Measurements from ENCODE around the gene PSTPIP1.

The PSTPIP1 gene

DNA sequence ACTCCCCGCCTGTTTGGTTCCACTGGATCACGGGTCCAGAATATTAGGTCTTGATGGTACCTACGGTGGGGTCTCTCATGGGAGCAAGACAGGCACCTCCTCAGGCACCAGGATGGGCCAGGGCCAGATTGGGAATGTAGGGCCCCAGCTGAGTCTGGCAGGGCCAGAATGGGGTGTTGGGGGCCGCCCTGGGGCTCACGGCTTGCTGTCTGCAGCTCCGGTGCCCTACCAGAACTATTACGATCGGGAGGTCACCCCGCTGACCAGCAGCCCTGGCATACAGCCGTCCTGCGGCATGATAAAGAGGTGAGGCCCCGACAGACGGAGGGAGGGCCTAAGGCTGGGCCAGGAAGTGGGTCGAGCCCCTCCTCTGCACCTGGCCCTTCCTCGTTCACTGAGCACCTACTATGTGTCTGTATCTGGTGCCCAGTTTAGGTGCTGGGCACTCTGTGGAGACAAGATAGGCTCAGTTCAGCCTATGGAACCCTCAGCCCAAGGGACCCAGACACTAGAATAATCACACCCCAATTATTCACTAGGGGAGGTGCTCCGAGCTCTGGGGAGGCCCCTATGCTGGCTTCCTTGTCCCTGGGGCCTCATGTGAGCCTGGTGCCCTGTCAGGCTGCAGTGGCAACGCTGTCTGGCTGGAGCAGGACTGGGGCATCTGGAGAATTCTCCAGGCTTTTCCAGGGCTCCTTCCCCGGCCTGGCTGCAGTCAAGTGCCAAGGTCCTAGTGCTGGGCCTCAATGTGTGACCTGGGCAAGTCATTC lies 37.9 kb downstream of the PSTPIP1 start:
- TF ChIP-seq, protein P1, sequence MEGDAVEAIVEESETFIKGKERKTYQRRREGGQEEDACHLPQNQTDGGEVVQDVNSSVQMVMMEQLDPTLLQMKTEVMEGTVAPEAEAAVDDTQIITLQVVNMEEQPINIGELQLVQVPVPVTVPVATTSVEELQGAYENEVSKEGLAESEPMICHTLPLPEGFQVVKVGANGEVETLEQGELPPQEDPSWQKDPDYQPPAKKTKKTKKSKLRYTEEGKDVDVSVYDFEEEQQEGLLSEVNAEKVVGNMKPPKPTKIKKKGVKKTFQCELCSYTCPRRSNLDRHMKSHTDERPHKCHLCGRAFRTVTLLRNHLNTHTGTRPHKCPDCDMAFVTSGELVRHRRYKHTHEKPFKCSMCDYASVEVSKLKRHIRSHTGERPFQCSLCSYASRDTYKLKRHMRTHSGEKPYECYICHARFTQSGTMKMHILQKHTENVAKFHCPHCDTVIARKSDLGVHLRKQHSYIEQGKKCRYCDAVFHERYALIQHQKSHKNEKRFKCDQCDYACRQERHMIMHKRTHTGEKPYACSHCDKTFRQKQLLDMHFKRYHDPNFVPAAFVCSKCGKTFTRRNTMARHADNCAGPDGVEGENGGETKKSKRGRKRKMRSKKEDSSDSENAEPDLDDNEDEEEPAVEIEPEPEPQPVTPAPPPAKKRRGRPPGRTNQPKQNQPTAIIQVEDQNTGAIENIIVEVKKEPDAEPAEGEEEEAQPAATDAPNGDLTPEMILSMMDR (conservative IDR thresholded peaks at IDR 0.05; ENCODE audit: low read depth, low read length), result no peak
- DNase-seq (ENCODE audit: low read depth), result no peak
- no peak overlapping the region for H3K4me3 ChIP-seq (ENCODE audit: low read length)

- H3K4me3 ChIP-seq (ENCODE audit: low read length), result no peak overlapping the region
- TF ChIP-seq, protein P1 (conservative IDR thresholded peaks at IDR 0.05; ENCODE audit: low read depth, low read length), result no peak
- DNase-seq (ENCODE audit: low read depth), result no peak
These were observed 38.4 kb downstream of the PSTPIP1 start for GRCh38 chr15:77033417-77033728.

- TF ChIP-seq, protein P1 (conservative IDR thresholded peaks at IDR 0.05; ENCODE audit: low read depth, low read length), result no peak
- H3K4me3 ChIP-seq (ENCODE audit: low read length), result no peak overlapping the region
- no peak for DNase-seq (ENCODE audit: low read depth)
These were observed 39.1 kb downstream of the PSTPIP1 start for GRCh38 chr15:77033729-77034671.

GRCh38 chr15:77034695-77035489 lies 40.0 kb downstream of the PSTPIP1 start:
- DNase-seq (ENCODE audit: low read depth), result no peak
- TF ChIP-seq, protein P1 (conservative IDR thresholded peaks at IDR 0.05; ENCODE audit: low read depth, low read length), result peak; percentile 84
- H3K4me3 ChIP-seq (ENCODE audit: low read length), result no peak overlapping the region

- TF ChIP-seq, protein P1 (conservative IDR thresholded peaks at IDR 0.05; ENCODE audit: low read depth, low read length), result no peak
- no peak overlapping the region for H3K4me3 ChIP-seq (ENCODE audit: low read length)
- no peak for DNase-seq (ENCODE audit: low read depth)
These were observed 40.7 kb downstream of the PSTPIP1 start for GRCh38 chr15:77035584-77035983.

- H3K4me3 ChIP-seq (ENCODE audit: low read length), result no peak overlapping the region
- TF ChIP-seq, protein P1 (conservative IDR thresholded peaks at IDR 0.05; ENCODE audit: low read depth, low read length), result no peak
- DNase-seq (ENCODE audit: low read depth), result no peak
These were observed 41.1 kb downstream of the PSTPIP1 start for GRCh38 chr15:77035999-77036471.
